GM18907 (cell line): ENCODE data around the gene MIPEP.
A peak's percentile ranks its signal among the peaks of the same experiment; 100 is the strongest.

Experiments
- ATAC-seq: cut with Tn5 transposase; IDR thresholded peaks from one replicate; pipeline ENCODE4 v1.9.1; 2021; ENCODE audit warnings: mild to moderate bottlenecking, moderate library complexity; ENCODE audit not compliant: unreplicated experiment

MIPEP gene

DNA sequence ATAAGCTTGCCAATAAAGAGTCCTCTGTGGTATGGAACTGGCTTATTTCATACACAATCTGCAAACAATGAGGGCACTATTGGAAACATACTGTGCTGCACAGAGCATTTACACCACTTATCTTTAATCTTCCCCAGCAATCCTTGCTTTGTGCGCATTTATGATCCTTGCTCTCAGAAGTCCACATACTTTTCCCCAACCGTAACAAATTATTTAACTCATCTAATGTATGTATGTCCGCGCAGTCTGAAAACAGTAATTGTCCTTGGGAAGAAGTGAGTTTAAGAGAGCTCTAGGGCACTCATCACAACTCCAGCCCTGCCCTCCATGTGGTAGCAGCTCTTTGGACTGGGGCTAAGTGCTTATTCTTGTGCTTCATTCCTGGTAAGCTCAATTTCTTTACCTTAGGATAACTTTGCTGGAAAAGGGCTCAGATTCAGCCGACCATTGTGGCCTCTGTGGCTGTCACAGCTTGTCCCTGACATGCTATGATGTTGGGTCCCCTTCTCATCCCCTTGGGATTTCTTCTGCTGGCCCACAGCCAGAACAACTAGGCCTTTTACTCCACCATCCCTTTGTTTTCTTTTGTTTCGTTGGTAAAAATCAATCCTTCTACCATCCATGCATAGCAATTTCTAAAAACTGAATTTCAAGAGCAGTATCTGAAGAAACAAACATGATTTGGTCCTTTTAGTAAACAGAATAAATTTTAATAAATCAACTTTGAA lies 166.3 kb downstream of the MIPEP start:
- no peak for ATAC-seq

GRCh38 chr13:23718996-23719395 lies 170.2 kb downstream of the MIPEP start:
- ATAC-seq: no peak

GRCh38 chr13:23716401-23716800 lies 172.8 kb downstream of the MIPEP start:
- ATAC-seq: no peak

- ATAC-seq: no peak
Observed at GRCh38 chr13:23715762-23716235, 173.4 kb downstream of the MIPEP start.

DNA sequence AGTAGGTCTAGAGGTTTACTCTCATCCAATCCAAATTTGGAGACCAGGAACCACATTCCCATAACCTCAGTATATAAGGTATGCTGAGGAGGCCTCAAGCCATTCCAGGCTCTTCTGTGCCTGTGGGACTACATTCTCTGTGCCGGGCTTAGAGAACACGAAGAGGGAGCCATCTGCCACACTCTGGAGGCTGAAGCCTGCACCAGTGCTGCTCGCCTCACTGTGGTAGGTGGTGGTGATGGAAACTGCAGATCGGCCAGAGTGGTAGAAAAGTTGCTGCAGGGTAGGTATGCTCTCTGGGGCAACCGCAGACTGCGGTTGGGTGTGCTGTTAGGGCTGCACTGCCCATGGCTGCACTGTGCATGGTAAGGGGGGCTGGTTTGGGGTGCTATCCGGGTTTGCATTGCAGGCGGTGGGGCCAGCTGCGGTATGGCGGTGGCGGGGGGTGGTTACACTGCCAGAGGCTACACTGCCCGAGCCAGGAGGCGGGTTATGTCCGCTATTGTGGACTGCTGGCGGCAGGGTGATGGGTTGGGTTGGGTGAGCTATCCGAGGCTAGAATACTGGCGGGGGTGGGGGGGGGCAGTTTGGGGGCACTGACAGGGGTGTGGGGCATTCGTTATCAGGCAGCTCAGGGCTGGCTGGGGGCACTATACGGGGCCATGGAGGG lies 174.0 kb downstream of the MIPEP start:
- ATAC-seq: no peak

- ATAC-seq: no peak
Observed at GRCh38 chr13:23714672-23715071, 174.5 kb downstream of the MIPEP start.

DNA sequence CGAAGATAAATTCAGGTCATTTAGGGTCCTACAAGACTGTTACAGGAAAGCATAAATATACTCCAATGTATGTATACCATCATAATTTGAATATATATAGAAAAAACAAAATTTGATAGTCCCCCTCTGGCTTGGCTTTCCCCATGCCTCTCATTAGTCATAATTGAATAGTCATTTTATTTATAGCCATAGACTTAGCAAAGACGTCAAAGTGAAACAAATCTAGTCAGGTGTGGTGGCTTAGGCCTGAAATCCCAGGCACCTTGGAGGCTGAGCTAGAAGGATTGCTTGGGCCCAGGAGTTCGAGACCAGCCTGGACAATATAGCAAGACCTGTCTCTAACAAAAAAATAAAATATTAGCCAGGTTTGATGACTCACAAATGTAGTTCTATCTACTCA lies 177.8 kb downstream of the MIPEP start:
- no peak for ATAC-seq

DNA sequence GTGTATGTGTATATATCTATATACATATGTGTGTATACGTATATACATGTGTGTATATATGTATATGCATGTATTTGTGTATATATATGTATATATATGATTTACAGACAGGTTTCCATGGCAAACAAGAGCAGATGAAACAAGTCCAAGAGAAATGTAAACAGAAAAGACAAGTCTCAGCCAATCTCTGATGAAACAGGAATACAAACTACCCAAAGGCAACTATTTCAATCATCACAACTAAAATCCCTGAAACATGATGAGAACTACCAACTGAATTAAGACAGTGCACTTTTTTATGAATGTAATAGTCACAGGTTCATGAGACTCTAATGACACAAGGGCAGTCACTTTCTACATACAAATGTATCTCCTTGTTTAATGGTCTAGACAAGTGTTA lies 178.8 kb downstream of the MIPEP start:
- no peak for ATAC-seq

DNA sequence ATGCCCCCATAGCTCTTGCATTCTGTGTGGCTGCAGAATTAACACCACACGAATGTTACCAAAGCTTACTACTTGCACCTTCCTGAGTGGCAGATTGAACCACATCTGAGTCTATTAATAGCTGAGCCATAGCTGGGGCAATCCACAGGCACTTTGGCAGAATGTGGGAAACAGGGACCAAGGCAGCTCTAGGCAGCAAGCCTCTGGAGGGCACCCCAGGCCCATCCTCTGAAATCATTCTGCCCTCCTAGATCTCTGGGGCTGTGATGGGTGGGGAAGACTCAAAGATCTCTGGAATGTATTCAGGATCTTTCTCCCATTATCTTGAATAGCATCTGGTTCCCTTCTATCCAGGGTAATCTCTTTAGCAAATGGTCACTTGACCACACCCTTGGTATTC lies 179.7 kb downstream of the MIPEP start:
- no peak for ATAC-seq

- no peak for ATAC-seq
Observed at GRCh38 chr13:23707674-23708073, 181.5 kb downstream of the MIPEP start.

DNA sequence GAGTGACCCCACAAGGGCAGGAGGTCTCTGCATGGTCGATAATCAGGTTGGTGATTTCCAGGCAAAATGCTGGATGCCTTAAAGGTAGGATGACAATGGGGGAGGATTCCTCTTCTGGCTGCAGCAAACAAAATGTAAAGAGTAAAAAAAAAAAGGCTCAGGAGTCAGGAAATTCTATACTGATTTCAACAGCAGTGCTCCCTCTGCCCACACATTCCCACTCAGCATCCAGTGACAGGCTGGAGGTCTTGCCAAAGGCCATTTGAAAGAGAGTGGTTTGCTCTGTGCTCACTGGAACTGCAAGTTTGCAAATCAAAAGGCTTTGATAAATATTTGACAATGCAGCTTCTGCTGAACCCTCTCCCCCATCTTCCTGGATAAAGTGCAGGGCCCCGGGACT lies 183.6 kb downstream of the MIPEP start:
- no peak for ATAC-seq

GRCh38 chr13:23703246-23703860 lies 185.8 kb downstream of the MIPEP start:
- ATAC-seq: no peak

DNA sequence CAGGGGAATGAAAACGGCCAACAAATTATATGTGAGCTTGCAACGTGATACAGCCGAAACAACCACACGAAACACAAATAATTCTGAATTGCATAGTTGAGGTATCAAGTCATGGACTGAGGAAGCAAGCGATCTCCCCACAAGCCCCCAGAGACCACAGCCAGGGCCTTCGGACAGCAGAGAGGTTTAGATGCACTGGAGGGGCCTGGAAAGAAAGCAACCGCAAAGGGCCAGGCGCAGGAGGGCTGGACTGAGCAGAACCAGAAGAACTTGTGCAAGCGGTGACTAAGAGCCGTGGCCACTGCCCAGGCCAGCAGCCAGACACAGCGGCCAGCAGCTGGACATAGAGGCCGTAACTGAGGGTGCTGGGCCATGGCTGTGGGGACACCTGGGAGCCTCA lies 187.6 kb downstream of the MIPEP start:
- no peak for ATAC-seq

GRCh38 chr13:23701186-23701585 lies 188.0 kb downstream of the MIPEP start:
- no peak for ATAC-seq

GRCh38 chr13:23699271-23699670 lies 189.9 kb downstream of the MIPEP start:
- ATAC-seq: no peak

DNA sequence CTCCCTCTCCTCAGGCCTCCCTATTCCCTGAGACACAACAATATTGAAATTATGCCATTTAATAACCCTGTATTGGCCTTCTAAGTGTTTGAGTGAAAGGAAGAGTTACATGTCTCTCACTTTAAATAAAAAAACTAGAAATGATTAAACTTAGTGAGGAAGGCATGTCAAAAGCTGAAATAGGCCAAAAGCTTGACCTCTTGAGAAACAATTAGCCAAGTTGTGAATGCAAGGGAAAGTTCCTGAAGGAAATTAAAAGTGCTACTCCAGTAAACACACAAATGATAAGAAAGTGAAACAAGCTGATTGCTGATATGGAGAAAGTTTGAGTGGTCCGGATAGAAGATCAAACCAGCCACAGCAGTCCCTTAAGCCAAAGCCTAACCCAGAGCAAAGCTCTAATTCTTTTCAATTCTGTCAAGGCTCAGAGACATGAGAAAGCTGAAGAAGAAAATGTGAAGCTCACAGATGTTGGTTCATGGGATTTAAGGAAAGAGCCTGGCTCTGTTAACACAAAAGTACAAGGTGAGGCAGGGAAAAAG lies 191.4 kb downstream of the MIPEP start:
- no peak for ATAC-seq

DNA sequence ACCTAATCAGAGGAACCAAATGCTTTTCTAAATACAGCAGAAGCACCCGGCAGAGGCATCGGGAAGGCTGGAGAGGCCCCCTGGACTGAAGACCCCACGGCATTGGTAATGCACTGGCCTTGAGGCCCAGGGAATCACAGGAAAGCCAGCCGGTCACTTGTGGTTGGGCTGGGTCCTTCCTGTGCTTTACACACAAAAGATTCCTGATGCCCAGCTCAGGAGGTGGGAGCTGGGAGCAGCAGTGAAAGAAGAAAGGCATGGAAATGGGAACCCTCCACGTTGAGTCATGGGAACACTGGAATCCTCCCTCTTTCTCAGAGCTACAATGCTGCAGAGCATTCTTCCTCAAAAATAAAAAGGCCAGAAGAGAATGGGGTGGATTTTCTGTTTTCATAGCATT lies 192.6 kb downstream of the MIPEP start:
- ATAC-seq: no peak

- peak; percentile 95 for ATAC-seq
Observed at GRCh38 chr13:23695711-23696464, 193.3 kb downstream of the MIPEP start.

DNA sequence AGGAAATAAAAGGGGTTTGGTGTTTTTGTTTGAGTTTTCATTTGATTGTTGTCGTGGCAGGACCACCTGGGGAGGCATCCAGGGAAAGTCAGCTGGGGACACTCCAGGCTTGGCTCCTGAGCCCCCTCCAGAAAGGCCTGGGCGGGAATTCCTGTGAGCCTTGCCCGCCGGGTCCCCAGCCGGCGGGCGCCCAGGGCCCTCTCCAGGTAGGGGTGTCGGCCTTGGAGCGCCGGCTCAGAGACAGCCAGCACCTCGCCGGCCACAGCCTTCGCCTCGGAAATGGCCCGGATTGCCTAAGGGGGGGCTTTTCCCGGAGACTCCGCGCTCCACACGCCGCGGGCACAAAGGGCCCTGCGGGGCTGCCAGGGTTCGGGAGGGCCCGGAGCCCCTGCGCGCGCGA lies 194.0 kb downstream of the MIPEP start:
- ATAC-seq: no peak

- ATAC-seq: no peak
Observed at GRCh38 chr13:23692816-23693215, 196.4 kb downstream of the MIPEP start.

GRCh38 chr13:23690668-23691067 lies 198.5 kb downstream of the MIPEP start:
- ATAC-seq: no peak
